ENCODE results near the gene MKX.

DNA sequence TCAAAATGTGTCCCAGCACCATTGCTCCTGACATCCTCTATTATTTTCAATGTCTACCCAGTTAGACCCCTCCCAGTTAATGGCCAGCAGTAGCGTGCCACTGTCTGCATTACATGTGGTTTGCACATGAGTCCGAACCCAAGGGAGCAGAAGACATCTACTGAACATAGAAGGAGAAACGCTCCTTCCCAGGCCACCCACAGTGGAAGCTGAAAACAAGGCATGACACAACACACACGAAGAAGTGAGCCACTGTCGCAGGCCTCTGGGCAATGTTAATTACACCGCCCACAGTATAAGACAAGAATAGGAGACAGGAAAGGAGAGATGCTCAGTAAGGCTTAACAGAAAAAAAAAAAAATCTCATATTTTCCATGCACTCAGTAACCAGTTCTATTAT lies 50.5 kb downstream of the MKX start:
- TF ChIP-seq, protein P1, sequence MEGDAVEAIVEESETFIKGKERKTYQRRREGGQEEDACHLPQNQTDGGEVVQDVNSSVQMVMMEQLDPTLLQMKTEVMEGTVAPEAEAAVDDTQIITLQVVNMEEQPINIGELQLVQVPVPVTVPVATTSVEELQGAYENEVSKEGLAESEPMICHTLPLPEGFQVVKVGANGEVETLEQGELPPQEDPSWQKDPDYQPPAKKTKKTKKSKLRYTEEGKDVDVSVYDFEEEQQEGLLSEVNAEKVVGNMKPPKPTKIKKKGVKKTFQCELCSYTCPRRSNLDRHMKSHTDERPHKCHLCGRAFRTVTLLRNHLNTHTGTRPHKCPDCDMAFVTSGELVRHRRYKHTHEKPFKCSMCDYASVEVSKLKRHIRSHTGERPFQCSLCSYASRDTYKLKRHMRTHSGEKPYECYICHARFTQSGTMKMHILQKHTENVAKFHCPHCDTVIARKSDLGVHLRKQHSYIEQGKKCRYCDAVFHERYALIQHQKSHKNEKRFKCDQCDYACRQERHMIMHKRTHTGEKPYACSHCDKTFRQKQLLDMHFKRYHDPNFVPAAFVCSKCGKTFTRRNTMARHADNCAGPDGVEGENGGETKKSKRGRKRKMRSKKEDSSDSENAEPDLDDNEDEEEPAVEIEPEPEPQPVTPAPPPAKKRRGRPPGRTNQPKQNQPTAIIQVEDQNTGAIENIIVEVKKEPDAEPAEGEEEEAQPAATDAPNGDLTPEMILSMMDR (IDR thresholded peaks at IDR 0.05): no peak
- TF ChIP-seq POLR2A (IDR thresholded peaks at IDR 0.05): no peak

All from thyroid gland (tissue), 4 donors.